Vagina (tissue), 2 donors: ENCODE results near the gene TEX13B.

Experiments used
- POLR2A ChIP-seq, 2 donors: fragments of 450-650 bp; IDR thresholded peaks; one replicate each; pipeline ENCODE4 v1.6.1; 2017; ENCODE audit warnings: antibody characterized with exemption in 2 of 2, mild to moderate bottlenecking in 2 of 2, moderate library complexity in 2 of 2
- POLR2AphosphoS5 ChIP-seq, 2 donors: sonication (generic); formaldehyde crosslinking; IDR thresholded peaks; one replicate each; pipeline ENCODE4 v1.9.0; 2017; ENCODE audit warnings: antibody characterized with exemption in 2 of 2, mild to moderate bottlenecking in 2 of 2, low read depth in 1 of 2; ENCODE audit not compliant: insufficient read depth in 1 of 2
- TF ChIP-seq, protein P1 (sequence below), 3 experiments: fragments of 450-650 bp in 2 of 3; fragments of 200-600 bp in 1 of 3; sonication (generic) in 1 of 3; IDR thresholded peaks; one replicate each; pipeline ENCODE4 v1.5.1; 2017 to 2019; ENCODE audit warnings: antibody characterized with exemption in 3 of 3, mild to moderate bottlenecking in 2 of 3, moderate library complexity in 2 of 3

DNA sequence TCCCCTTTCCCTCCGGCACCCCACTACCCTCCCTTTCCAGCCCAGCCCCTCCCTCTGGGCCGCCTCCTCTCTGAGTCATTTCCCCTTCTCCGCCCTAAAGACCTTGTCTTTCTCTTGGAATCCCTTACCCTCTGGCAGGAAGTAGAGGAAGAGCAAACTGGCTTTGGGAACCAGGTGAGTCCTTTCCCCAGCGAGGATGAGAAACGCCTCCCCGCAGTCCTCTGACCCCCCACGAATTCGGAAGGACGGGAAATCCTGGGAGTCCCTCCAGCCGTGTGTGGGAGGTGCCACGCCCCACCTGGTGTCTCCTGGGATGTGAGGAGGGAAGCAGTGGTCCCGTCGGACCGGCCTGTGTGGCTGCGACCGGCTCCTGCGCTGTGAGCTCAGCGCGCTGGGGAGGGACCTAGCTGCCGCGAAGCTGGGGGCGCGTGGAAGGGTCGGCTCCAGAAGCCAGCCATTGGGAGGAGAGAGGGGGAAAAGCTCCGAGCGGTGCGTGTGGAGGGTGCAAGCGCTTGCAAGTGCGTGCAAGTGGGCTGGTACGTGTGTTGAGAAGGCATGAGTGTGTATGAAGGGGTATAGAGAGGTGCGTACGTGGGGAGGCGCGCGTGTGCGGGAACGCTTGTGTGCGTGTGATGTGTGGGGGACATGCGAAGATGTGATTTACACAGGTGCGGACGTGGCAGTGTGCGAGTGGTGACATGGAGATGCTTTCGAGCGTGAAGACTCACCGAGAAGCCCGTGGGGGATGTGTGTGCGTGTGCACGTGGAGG, 46.3 kb downstream of the TEX13B start:
- TF ChIP-seq, protein P1, sequence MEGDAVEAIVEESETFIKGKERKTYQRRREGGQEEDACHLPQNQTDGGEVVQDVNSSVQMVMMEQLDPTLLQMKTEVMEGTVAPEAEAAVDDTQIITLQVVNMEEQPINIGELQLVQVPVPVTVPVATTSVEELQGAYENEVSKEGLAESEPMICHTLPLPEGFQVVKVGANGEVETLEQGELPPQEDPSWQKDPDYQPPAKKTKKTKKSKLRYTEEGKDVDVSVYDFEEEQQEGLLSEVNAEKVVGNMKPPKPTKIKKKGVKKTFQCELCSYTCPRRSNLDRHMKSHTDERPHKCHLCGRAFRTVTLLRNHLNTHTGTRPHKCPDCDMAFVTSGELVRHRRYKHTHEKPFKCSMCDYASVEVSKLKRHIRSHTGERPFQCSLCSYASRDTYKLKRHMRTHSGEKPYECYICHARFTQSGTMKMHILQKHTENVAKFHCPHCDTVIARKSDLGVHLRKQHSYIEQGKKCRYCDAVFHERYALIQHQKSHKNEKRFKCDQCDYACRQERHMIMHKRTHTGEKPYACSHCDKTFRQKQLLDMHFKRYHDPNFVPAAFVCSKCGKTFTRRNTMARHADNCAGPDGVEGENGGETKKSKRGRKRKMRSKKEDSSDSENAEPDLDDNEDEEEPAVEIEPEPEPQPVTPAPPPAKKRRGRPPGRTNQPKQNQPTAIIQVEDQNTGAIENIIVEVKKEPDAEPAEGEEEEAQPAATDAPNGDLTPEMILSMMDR (IDR thresholded peaks at IDR 0.05), result no peak
- TF ChIP-seq POLR2A (IDR thresholded peaks at IDR 0.05) (no peak), POLR2AphosphoS5 (IDR thresholded peaks at IDR 0.05; ENCODE audit: insufficient read depth in 1 of 2, low read depth in 1 of 2) (no peak)
